ENCODE results near the gene GNG5.
"Not testable (repeated sequence)": the region's sequence is repeated elsewhere in the genome, so short reads cannot be mapped to it uniquely, and the experiment has no call there.

The GNG5 gene

DNA sequence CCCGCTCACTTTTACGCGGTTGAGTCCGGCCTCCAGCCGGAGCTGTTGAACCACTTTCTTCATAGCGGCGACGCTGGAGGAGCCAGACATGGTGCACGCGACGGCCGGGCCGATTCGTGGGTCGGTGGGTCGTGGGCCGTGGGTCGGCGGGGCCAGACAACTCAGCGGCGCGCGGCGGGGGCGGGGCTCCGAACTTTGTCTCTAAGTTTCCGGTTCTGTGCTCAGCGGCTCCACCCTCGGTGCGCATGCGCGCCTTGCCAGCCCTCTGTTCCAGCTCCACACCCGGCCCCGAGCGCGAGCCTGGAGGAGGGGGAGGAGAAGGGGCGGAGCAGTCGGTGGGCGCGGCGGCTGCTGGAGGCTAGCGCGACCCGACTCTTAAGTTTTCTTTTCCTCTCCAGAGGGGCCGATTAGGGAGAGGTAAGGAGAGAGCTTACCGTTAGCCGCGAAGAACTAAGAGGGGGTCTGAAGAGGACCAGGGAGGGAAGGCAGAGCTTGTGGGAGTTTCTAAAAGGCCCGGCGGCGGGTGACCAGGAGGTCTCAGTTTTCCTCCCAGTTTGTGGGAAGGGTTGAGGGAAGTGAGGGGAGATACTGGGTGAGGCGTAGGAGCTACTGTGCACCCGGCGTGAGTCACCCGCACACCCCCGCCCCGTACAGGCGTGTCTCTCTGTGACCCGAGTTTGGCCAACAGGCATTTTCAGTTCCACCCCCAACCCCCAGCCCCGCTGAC lies at the start of gene GNG5, which contains the start of gene SPATA1:
Gene GNG5 (minus strand): TSS at position 580 of the 727 bp plus-strand sequence. CDS start 490 bp downstream, at position 90.
Gene SPATA1 (plus strand): TSS at position 385 of the 727 bp plus-strand sequence. CDS start 9,974 bp downstream, outside the sequence.
- peak; percentile 91 for DNase-seq

DNA sequence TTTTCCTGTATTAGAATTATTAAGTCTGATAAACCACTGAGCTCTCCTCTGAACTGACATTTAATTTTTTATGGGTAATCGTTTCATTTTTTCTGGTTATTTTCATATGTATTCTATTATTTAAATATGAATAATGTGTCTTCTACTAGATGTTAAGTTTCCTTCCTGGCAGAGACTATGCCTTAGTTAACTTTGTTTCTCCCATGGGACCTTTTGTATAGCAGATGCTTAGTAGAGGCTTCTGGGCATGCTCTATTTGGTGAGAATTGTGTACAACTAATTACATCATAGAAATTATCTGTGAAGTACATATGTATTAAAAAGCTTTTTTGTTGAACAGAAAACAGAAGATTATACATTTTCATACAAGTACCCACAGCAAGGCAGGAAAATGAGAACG lies 44.4 kb upstream of the GNG5 start:
- DNase-seq, result peak; percentile 25

DNA sequence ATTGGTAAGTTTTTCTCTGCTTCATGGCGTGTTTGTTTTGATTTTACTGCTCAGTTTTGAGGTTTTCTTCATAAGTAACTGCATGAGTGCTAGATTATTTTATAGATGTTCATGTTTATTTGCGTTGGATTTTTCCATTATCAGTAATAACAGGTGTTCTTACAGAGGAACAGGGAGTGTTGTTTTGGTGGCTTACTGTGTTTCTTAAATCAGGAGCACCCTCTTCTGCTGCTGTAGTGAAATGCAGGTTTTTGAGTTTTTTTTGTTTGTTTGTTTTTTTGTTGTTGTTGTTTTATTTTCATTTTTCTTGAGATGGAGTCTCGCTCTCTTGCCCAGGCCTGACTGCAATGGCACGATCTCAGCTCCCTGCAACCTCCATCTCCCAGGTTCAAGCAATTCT lies 35.3 kb upstream of the GNG5 start:
- DNase-seq, result no peak

DNA sequence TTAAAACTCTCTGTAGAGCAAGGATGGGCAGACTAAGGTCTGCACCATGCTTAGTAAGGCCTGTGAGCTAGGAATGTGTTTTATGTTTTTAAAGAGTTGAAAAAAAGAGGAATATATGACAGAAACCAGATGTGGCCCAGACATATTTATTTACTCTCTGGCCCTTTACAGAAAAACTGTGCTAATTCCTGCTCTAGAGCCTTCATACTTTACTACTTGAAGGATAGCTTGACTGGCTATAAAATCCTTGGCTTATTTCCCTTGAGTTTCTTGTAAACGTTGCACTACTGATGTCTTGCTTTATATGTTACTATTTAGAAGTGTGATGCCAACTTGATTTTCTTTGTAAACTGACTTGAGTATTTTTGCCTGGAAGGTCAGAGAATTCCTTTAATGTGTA lies 34.4 kb upstream of the GNG5 start:
- no peak for DNase-seq

DNA sequence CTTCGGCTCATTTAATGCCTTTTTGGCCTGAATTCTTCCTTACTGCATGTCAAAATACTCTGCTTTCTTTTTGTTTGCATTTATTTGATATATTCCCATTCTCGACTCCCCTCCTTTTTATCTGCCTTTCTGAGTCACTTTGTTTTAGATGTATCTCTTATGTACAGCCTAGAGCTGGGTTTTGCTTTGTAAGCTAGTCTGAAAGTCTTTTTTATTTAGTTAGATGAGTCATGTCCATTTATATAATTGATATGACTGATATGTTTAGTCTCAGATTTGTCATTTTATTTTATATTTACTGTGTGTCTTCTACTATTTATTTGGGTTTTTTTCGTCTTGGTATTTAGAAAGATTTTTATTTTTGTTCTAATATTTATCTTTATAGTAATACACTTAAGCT lies 33.6 kb upstream of the GNG5 start:
- no peak for DNase-seq

DNA sequence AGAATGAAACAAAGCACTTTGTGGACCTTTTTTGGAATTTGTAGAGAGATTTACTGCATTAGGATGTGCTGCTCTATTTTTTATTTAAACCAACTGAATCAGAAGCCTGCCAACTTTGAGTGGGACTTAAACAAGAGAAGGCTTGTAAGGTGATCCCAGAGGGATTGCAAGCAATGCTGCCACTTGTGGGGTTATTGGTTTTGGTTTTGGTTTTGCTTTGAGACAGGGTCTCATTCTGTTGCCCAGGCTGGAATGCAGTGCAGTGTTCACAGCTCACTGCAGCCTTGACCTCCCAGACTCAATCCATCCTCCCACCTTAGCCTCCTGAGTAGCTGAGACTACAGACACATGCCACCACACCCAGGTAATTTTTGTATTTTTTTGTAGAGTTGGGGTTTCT lies 32.2 kb upstream of the GNG5 start:
- DNase-seq, result no peak

GRCh38 chr1:84525779-84526178 lies 19.4 kb upstream of the GNG5 start:
- no peak for DNase-seq

DNA sequence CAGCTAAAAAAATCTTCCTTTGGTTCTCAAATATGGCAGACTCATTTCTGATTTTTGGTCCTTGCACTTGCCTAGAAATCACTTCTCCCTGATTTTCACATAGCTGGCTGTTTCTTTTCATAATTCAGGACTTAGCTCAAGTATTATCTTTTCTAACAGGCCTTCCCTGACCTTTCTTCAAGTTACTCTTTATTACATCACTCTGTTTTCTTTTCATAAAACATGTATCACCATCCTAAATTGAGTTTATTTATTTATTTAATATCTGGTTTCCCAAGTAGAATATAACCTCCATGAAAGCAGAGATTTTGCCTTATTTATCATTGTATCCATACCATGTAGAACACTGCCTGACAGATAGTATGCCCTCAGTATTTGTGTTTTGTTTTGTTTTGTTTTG lies 18.2 kb upstream of the GNG5 start:
- no peak for DNase-seq

GRCh38 chr1:84510668-84511067 lies 4.3 kb upstream of the GNG5 start:
- no peak for DNase-seq

DNA sequence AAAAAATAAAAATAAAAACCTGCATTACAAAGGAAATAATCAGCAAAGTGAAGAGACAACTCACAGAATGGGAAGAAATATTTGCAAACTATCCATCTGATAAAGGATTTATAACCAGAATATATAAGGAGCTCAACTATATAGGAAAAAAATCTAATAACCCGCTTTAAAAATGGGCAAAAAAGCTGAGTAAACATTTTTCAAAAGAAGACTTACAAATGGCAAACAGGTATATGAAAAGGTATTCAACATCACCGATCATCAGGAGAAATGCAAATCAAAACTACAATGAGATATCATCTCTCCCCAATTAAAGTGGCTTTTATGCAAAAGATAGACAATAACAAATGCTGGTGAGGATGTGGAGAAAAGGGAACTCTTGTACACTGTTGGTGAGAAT lies 3.8 kb upstream of the GNG5 start:
- DNase-seq, result no peak

DNA sequence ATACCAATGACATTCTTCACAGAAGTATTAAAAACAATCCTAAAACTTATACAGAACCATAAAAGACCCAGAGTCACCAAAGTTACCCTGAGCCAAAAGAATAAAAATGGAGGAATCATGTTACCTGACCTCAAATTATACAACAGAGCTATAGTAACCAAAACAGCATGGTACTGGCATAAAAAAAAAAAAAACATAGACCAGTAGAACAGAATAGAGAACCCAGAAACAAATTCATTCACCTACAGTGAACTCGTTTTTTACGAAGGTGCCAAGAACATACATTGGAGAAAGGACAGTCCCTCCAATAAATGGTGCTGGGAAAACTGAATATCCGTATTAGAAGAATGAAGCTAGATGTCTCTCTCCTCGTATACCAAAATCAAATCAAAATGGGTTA lies 2.6 kb upstream of the GNG5 start:
- no peak for DNase-seq

DNA sequence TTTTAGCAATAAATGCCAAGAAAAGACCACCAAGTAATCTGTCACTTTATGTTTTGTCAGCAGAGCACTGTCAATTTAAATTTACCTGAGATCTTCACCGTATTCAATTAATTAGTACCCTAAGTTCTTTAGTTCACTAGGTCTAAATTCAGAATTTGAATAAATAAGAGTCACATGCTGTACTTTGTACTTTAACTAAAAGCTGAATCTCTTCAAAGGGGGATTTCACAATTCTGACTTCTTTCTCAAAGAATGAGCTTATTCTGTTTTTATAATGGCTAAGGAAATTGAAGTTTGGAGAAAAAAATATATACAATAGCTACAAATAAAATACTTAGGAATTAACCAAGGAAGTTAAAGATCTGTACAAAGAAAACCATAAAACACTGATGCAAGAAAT lies 2.1 kb upstream of the GNG5 start:
- DNase-seq, result no peak

GRCh38 chr1:84507887-84508286 lies 1.5 kb upstream of the GNG5 start:
- DNase-seq, result not testable (repeated sequence)

DNA sequence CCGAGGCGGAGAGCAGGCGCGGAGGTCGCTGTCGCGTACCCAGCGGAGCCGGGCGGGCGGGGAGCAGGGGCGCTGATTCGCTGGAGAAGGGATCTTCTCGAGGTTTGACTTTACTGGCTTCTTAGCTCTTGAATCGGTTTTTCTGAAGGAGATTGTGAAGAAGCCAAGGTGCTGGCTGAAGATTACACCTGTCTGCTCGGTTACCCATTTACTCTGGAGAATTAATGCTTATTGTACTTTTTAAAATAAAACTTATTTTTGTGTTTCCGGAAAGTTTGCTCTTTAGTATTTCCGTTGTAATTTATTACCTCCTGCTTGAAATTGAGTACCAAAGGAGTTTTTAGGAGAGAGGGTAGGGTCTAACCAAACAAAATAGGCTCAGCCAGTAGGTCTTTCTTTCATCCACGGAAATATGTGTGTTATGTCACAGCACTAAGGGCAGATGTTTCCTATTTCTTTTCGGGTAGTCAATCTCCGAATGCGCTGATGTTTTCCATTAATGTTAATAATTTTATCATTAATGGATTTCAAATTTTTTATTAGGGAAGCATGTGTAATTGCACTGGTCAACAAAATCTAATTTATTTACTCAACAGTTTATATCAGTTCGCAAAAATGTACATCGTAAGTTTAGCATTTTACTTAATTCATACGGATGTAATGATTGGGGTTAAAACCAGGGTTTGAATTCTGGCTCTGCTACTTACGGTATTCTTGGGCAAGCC lies 510 bp upstream of the GNG5 start:
- no peak for DNase-seq

GRCh38 chr1:84505493-84506001 lies 834 bp downstream of the GNG5 start:
- peak; percentile 65 for DNase-seq

DNA sequence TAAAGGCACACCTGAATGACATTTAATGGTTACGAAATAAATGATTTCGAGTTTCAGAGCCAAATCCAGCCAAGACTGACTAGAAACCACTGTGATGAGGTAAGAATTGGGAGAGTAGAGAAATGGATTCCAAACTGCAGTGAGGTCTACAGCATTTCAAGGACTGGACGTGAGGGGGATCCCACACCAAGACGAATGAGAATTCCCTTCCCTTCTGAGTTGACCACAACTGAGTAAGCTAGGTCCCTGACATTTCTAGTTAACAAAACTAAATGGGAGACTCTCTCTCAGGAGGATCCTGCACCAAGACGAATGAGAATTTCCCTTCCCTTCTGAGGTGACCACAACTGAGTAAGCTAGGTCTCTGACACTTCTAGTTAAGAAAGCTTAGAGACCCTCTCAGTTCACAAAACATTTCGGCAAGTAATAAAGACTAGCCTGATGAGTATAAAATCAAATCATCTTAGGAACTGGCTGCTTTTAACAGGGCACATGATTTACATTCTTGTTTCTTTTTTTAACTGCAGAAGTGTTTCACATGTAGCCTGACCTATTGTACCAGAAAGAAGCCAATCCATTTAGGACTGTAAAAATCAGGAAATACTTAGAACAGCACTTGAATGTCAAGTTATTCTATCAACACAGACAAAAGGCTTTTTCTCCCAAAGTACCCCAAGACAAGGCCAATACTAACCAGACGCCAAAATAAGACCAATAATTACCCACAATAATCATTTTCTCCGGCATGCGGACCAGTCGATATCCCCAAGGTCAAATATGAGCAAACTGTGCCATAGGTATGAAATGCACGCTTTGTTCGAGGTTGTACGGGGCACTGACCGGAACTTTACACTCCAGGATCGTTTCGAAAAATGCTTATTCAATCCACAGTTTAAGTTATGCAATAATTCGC lies 1.5 kb downstream of the GNG5 start:
- DNase-seq, result no peak

GRCh38 chr1:84502927-84503326 lies 3.5 kb downstream of the GNG5 start:
- no peak for DNase-seq

DNA sequence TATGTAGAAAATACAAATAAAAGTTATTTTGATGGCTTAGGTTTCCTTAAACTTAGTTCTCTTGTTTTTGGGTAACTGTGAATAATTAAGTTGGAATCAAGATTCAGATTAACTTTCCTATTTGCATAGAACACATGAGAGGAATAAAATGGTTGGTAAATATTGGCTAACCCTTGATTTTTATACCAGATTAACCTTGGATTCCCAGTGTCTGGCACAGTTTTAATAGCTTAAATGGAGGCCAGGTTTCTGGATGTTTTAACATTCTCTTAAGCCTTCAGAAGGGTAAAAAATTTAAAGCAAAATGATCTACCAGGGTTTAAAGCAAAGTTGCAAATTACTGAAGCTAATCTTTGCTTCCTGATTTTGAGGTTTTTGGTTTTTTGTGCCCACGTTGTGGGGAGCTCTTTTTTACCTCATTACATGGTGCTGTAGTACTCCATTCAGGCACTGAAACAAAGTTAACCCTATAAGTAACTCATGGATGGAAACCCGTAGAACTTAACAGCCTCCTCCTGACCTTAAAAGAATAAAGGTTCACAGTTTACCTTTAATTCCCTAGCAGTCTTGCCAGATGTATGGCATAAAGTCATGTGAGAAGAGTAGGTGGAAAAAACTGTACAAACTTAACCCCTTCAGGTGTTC lies 8.6 kb downstream of the GNG5 start:
- DNase-seq, result no peak

GRCh38 chr1:84496498-84496897 lies 9.9 kb downstream of the GNG5 start:
- DNase-seq, result no peak

- no peak for DNase-seq
Observed at GRCh38 chr1:84493747-84494146, 12.6 kb downstream of the GNG5 start.

GRCh38 chr1:84492726-84493125 lies 13.7 kb downstream of the GNG5 start:
- DNase-seq, result no peak

- no peak for DNase-seq
Observed at GRCh38 chr1:84489766-84490165, 16.6 kb downstream of the GNG5 start.

- DNase-seq, result no peak
Observed at GRCh38 chr1:84488107-84488506, 18.3 kb downstream of the GNG5 start.
